Measurements from ENCODE around the gene CDH23.

Gene CDH23

DNA sequence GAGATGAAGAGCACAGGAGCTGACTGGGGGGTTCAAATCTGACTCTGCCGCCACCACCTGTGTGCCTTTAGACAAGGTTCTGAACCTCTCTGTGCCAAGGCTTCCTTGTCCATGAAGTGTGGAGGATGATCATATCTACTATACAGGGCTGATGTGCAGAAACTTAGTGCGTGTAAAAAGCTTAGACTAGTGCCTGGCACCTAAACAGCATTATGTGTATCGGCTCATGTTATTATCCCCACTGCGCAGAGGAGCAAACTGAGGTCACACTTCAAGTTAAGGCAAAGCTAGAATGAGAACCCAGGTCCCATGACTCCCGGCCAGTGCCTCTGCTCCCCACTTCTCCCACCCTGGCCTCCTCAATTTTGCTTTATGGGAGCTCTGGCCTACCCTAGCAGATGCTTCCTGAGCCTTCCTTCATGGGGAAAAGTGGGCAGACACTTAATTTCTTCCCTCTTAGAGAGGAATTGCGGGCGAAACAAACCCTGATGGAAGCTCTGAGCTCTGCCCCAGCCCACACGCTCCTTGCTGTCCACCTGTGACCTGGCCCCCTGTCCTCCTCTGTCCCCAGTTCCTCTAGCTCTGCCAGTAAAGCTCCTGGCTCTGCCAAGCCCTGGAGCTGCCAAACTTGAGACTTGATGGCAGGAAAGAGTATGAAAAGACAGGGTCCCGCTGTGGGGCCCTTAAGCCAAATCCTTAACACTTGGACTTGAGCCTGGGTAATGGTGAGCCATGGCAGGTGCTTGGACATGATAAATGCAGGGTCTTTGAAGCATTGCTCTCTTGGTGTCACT lies 71.0 kb downstream of the CDH23 start:
- Histone ChIP-seq H3K4me2 (no peak overlapping the region), H3K27me3 (ENCODE audit: insufficient read depth, low read depth) (peaks cover 12% of the 10 kb centered on the region), H3K4me3 (IDR thresholded peaks at IDR 0.05; ENCODE audit: insufficient read depth, low read depth, low read length) (no peak overlapping the region), H3K79me2 (ENCODE audit: insufficient read depth, low read depth) (no peaks in the 10 kb centered on the region), H2AFZ (ENCODE audit: low read depth) (no peak overlapping the region), H4K20me1 (ENCODE audit: insufficient read depth) (no peaks in the 10 kb centered on the region), H3K4me1 (ENCODE audit: low read depth, poor library complexity, severe bottlenecking) (no peaks in the 10 kb centered on the region), H3K36me3 (ENCODE audit: insufficient read depth) (no peaks in the 10 kb centered on the region), H3K9ac (no peak overlapping the region), H3K27ac (no peak overlapping the region)
- TF ChIP-seq, protein P1, sequence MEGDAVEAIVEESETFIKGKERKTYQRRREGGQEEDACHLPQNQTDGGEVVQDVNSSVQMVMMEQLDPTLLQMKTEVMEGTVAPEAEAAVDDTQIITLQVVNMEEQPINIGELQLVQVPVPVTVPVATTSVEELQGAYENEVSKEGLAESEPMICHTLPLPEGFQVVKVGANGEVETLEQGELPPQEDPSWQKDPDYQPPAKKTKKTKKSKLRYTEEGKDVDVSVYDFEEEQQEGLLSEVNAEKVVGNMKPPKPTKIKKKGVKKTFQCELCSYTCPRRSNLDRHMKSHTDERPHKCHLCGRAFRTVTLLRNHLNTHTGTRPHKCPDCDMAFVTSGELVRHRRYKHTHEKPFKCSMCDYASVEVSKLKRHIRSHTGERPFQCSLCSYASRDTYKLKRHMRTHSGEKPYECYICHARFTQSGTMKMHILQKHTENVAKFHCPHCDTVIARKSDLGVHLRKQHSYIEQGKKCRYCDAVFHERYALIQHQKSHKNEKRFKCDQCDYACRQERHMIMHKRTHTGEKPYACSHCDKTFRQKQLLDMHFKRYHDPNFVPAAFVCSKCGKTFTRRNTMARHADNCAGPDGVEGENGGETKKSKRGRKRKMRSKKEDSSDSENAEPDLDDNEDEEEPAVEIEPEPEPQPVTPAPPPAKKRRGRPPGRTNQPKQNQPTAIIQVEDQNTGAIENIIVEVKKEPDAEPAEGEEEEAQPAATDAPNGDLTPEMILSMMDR (conservative IDR thresholded peaks at IDR 0.05; ENCODE audit: low read depth, low read length), result no peak

DNA sequence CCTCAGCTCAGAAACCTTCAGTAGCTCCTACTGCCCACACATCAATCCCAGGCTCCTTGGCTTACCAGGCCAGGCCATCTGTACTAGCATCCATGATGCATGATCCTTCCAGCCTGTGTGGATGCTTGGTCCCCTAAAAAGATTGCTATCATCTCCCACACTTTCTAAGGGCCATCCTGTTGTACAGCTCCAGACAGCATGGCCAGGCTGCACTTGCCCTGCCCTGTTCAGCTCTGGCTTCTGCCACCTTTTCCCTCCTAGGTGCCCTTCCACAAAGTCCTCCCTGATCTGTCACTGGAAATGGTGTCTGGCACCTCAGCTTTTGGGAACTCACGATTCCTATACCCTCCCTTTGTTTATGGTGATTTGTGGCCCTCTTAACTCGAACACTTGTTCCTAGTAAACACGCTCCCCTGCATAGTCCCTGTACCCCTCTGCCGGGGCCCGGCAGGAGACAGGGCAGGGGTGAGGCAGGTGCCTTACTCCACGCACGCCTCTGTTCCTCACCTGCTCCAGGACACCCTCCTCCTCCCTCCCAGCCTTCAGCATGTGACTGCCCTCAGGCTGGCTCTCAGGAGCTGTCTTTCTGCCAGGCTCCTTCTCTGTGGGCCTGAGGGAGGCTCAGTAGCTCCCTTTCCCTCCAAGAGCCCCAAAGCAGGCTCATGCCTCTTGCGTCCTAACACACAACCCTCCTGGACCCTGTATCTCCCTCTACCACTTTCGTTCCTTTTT lies 71.8 kb downstream of the CDH23 start:
- Histone ChIP-seq H4K20me1 (ENCODE audit: insufficient read depth) (no peaks in the 10 kb centered on the region), H3K4me3 (IDR thresholded peaks at IDR 0.05; ENCODE audit: insufficient read depth, low read depth, low read length) (no peak overlapping the region), H3K4me1 (ENCODE audit: low read depth, poor library complexity, severe bottlenecking) (no peaks in the 10 kb centered on the region), H2AFZ (ENCODE audit: low read depth) (no peak overlapping the region), H3K79me2 (ENCODE audit: insufficient read depth, low read depth) (no peaks in the 10 kb centered on the region), H3K27me3 (ENCODE audit: insufficient read depth, low read depth) (peaks cover 6% of the 10 kb centered on the region; the same call in 1 of the 2 replicates), H3K9ac (no peak overlapping the region), H3K4me2 (no peak overlapping the region), H3K27ac (no peak overlapping the region), H3K36me3 (ENCODE audit: insufficient read depth) (no peaks in the 10 kb centered on the region)
- TF ChIP-seq, protein P1 (conservative IDR thresholded peaks at IDR 0.05; ENCODE audit: low read depth, low read length), result no peak

DNA sequence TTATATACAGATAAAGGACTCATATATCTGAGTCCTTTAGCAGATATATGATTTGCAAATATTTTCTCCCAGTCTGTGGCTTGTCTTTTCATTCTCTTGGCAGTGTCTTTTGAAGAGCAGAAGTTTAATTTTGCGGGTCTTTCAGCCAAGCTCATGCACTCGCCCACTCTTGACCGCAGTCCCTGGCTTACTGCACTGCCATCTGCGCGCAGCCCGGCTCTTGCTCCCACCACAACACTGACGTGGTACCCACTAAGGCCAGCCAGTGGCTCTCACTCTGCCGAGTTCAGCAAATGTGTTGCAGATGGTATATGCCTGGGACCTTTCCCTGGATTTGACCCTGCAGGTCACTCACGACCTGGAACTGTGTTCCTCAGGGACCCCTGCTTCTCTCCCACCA lies 74.3 kb downstream of the CDH23 start:
- no peak overlapping the region for H3K9ac ChIP-seq
- TF ChIP-seq, protein P1 (conservative IDR thresholded peaks at IDR 0.05; ENCODE audit: low read depth, low read length), result no peak
- H2AFZ ChIP-seq (ENCODE audit: low read depth), result no peak overlapping the region
- H3K79me2 ChIP-seq (ENCODE audit: insufficient read depth, low read depth), result no peaks in the 10 kb centered on the region
- H3K4me1 ChIP-seq (ENCODE audit: low read depth, poor library complexity, severe bottlenecking), result no peaks in the 10 kb centered on the region
- no peak overlapping the region for H3K4me2 ChIP-seq
- H3K4me3 ChIP-seq (IDR thresholded peaks at IDR 0.05; ENCODE audit: insufficient read depth, low read depth, low read length), result no peak overlapping the region
- H4K20me1 ChIP-seq (ENCODE audit: insufficient read depth), result no peaks in the 10 kb centered on the region
- no peaks in the 10 kb centered on the region for H3K36me3 ChIP-seq (ENCODE audit: insufficient read depth)
- peaks cover 11% of the 10 kb centered on the region; the same call in 1 of the 2 replicates for H3K27me3 ChIP-seq (ENCODE audit: insufficient read depth, low read depth)
- H3K27ac ChIP-seq, result no peak overlapping the region

DNA sequence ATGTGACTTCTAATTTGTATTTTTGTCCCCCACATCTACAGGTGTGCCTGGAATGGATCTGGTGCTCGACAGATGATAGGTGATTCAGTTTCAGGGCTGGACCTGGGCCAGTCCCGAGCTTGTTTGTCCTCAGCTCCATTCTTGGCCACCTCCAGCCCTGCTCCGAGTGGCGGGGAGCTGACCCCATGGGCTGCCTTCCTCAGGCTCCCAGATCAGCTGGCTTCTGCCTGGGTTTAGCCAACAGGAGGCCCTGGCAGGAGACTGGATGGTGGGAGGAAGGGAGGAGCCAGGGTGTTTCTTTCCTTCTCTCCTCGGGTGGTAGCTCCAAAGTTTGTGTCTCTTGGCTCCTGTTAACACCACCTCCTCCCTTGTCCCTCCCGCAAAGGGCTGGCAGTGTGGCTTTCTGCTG lies 75.2 kb downstream of the CDH23 start:
- Histone ChIP-seq H3K4me2 (no peak overlapping the region), H3K27ac (no peak overlapping the region), H3K36me3 (ENCODE audit: insufficient read depth) (no peaks in the 10 kb centered on the region), H3K79me2 (ENCODE audit: insufficient read depth, low read depth) (no peaks in the 10 kb centered on the region), H3K9ac (no peak overlapping the region), H4K20me1 (ENCODE audit: insufficient read depth) (no peaks in the 10 kb centered on the region), H2AFZ (ENCODE audit: low read depth) (no peak overlapping the region), H3K4me1 (ENCODE audit: low read depth, poor library complexity, severe bottlenecking) (no peaks in the 10 kb centered on the region), H3K27me3 (ENCODE audit: insufficient read depth, low read depth) (peaks cover 19% of the 10 kb centered on the region; the same call in 1 of the 2 replicates), H3K4me3 (IDR thresholded peaks at IDR 0.05; ENCODE audit: insufficient read depth, low read depth, low read length) (no peak overlapping the region)
- TF ChIP-seq, protein P1 (conservative IDR thresholded peaks at IDR 0.05; ENCODE audit: low read depth, low read length), result no peak
